HEK293 (cell line): ENCODE measurements around the gene PRKCD.

Experiments used
- CTCF ChIA-PET: fragments of 350-600 bp; formaldehyde crosslinking; extraction: SDS; loops from one replicate; lab custom pipeline; 2021; ENCODE audit warnings: antibody characterized with exemption; lab: Yijun Ruan, JAX
- POLR2A ChIA-PET: fragments of 300-600 bp; formaldehyde crosslinking; extraction: SDS; loops from one replicate; lab custom pipeline; 2020; ENCODE audit warnings: antibody characterized with exemption, inconsistent platforms; lab: Yijun Ruan, JAX
- H3K27ac ChIP-seq: fragments of 200-500 bp; sonication (Bioruptor generic); 2 replicates; pipeline ENCODE4 v1.5.1; 2014; ENCODE audit warnings: low read depth, low read length, control low read depth, inconsistent platforms; ENCODE audit errors: extremely low read depth
- H3K36me3 ChIP-seq, 2 experiments: fragments of 200-500 bp in 1 of 2; sonication (Bioruptor generic) in 1 of 2; 1 replicate in 1 of 2; 2 replicates in 1 of 2; pipeline ENCODE4 v1.5.1; 2014 to 2017; ENCODE audit warnings: inconsistent platforms in 2 of 2, low read length in 2 of 2; ENCODE audit not compliant: control insufficient read depth in 2 of 2, insufficient read depth in 1 of 2
- H3K4me1 ChIP-seq: fragments of 200-500 bp; sonication (Bioruptor generic); 2 replicates; pipeline ENCODE4 v1.5.1; 2014; ENCODE audit warnings: mild to moderate bottlenecking, low read length, inconsistent platforms; ENCODE audit not compliant: control insufficient read depth, insufficient read depth
- H3K4me3 ChIP-seq: 2 replicates; pipeline ENCODE4 v1.5.1; 2011; ENCODE audit warnings: low read depth, mild to moderate bottlenecking, control low read depth, low read length, moderate library complexity
- H3K9me3 ChIP-seq: fragments of 200-500 bp; sonication (Bioruptor generic); 2 replicates; pipeline ENCODE4 v1.5.1; 2014; ENCODE audit warnings: low read depth, low read length, inconsistent platforms; ENCODE audit not compliant: control insufficient read depth, insufficient read depth
- GFI1B ChIP-seq: fragments of 450-650 bp; formaldehyde crosslinking; IDR thresholded peaks from 2 replicates; pipeline ENCODE4 v1.5.1; 2016; ENCODE audit warnings: missing biosample characterization, missing genetic modification characterization
- GLI4 ChIP-seq: fragments of 450-650 bp; formaldehyde crosslinking; IDR thresholded peaks from 2 replicates; pipeline ENCODE4 v1.5.1; 2016; ENCODE audit warnings: missing biosample characterization, missing genetic modification characterization
- GLIS1 ChIP-seq: fragments of 450-650 bp; formaldehyde crosslinking; IDR thresholded peaks from 2 replicates; pipeline ENCODE4 v1.5.1; 2016; ENCODE audit warnings: missing biosample characterization, missing genetic modification characterization
- ZBTB8A ChIP-seq: fragments of 450-650 bp; formaldehyde crosslinking; IDR thresholded peaks from 2 replicates; pipeline ENCODE4 v1.5.1; 2016; ENCODE audit warnings: missing biosample characterization, missing genetic modification characterization
- ZEB2 ChIP-seq: fragments of 450-650 bp; formaldehyde crosslinking; IDR thresholded peaks from 2 replicates; pipeline ENCODE4 v1.5.1; 2016; ENCODE audit warnings: missing biosample characterization, missing genetic modification characterization
- ZNF155 ChIP-seq: fragments of 450-650 bp; formaldehyde crosslinking; IDR thresholded peaks from 2 replicates; pipeline ENCODE4 v1.5.1; 2016; ENCODE audit warnings: missing biosample characterization, missing genetic modification characterization
- ZNF175 ChIP-seq: fragments of 450-650 bp; formaldehyde crosslinking; IDR thresholded peaks from 2 replicates; pipeline ENCODE4 v1.5.1; 2016; ENCODE audit warnings: missing biosample characterization, missing genetic modification characterization
- ZNF211 ChIP-seq: fragments of 450-650 bp; formaldehyde crosslinking; IDR thresholded peaks from 2 replicates; pipeline ENCODE4 v1.5.1; 2016; ENCODE audit warnings: low read depth, missing biosample characterization, missing genetic modification characterization
- ZNF37A ChIP-seq: fragments of 450-650 bp; IDR thresholded peaks from 2 replicates; pipeline ENCODE4 v1.5.1; 2018; ENCODE audit warnings: missing biosample characterization, missing genetic modification characterization
- ZNF473 ChIP-seq: fragments of 450-650 bp; formaldehyde crosslinking; IDR thresholded peaks from 2 replicates; pipeline ENCODE4 v1.5.1; 2017; ENCODE audit warnings: missing biosample characterization, missing genetic modification characterization
- ZNF521 ChIP-seq: fragments of 450-650 bp; formaldehyde crosslinking; IDR thresholded peaks from 2 replicates; pipeline ENCODE4 v1.5.1; 2017; ENCODE audit warnings: missing biosample characterization, mild to moderate bottlenecking, missing genetic modification characterization
- ZNF677 ChIP-seq: fragments of 450-650 bp; IDR thresholded peaks from 2 replicates; pipeline ENCODE4 v1.5.0; 2018; ENCODE audit warnings: missing biosample characterization, mild to moderate bottlenecking, missing genetic modification characterization, moderate library complexity
- ZSCAN16 ChIP-seq: fragments of 450-650 bp; formaldehyde crosslinking; IDR thresholded peaks from 2 replicates; pipeline ENCODE4 v1.5.1; 2016; ENCODE audit warnings: missing biosample characterization, missing genetic modification characterization
- TF ChIP-seq, protein P1 (sequence below): fragments of 450-650 bp; formaldehyde crosslinking; IDR thresholded peaks from 2 replicates; pipeline ENCODE4 v1.5.1; 2016; ENCODE audit warnings: missing biosample characterization, missing genetic modification characterization, borderline replicate concordance
- TF ChIP-seq, protein P2 (sequence below): sonication (generic); formaldehyde crosslinking; IDR thresholded peaks from 2 replicates; pipeline ENCODE4 v1.8.1; 2022; ENCODE audit warnings: mild to moderate bottlenecking, moderate library complexity, missing genetic modification reagents
- TF ChIP-seq, protein P3 (sequence below): fragments of 450-650 bp; formaldehyde crosslinking; IDR thresholded peaks from 2 replicates; pipeline ENCODE4 v1.5.1; 2016; ENCODE audit warnings: missing biosample characterization, missing genetic modification characterization
- TF ChIP-seq, protein P4 (sequence below): fragments of 450-650 bp; IDR thresholded peaks from 2 replicates; pipeline ENCODE4 v1.5.1; 2018; ENCODE audit warnings: missing biosample characterization, missing genetic modification characterization
- TF ChIP-seq, protein P5 (sequence below): fragments of 450-650 bp; formaldehyde crosslinking; IDR thresholded peaks from 2 replicates; pipeline ENCODE4 v1.5.1; 2016; ENCODE audit warnings: missing biosample characterization, missing genetic modification characterization, borderline replicate concordance
- TF ChIP-seq, protein P6 (sequence below): IDR thresholded peaks from 2 replicates; pipeline ENCODE4 v1.6.1; 2011; ENCODE audit warnings: mild to moderate bottlenecking, low read depth, low read length, borderline replicate concordance

The PRKCD gene

DNA sequence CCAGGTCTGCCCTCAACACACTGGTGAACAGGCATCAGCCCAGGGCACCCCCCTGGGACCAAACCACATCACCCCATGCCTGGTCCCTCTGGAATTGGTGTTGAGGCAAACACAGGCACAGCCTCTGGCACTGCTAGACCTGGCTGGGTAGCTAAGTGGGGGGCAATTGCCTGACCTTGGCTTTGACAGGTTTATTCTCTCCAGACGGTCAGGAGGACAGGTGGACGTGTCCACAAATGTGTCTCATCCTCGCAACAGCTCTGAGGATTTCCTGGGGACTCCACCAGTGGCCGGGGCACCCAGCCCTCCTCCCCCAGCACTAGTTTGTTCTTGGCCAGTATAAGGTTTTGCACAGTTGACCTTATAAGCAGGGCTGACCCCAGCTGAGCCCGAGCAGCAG, 63.5 kb downstream of the PRKCD start:
- H3K4me3 ChIP-seq: no peak overlapping the region
- TF ChIP-seq GLI4 (tag by site-specific recombination) (no peak), GLIS1 (0 out of 2 replicates have a peak, but pooled peaks have one; percentile 18)
- CTCF ChIA-PET: no interaction called here
- H3K27ac ChIP-seq: no peak overlapping the region
- peaks cover 0 to 77% of the 10 kb centered on the region in 2 experiments; a peak in 2 of 3 replicates for H3K36me3 ChIP-seq
- POLR2A ChIA-PET: no interaction called here
- no peaks in the 10 kb centered on the region for H3K4me1 ChIP-seq
- H3K9me3 ChIP-seq: no peaks in the 10 kb centered on the region

DNA sequence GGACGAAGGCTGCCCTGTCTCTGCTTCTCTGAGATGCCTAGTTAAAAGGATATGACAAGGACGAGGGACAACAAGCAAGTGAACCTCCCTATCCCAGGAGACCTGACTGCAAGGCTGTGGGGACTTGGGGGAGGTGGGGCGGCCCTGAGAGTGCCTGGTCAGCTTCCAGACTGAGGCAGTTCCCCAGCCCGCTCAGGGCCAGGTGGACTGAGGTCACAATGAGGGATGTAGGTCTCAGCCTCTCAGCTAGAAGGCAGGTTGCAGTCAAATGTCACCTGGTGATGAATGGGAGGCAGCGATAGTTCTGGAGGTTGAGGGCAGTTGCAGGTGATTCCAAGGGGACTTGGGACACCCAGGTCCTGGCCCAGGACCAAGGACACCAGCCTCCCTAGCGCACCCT, 64.2 kb downstream of the PRKCD start:
- Histone ChIP-seq H3K9me3 (no peaks in the 10 kb centered on the region), H3K36me3 (peaks cover 0 to 83% of the 10 kb centered on the region in 2 experiments; a peak in 2 of 3 replicates), H3K4me3 (no peak overlapping the region), H3K4me1 (no peaks in the 10 kb centered on the region), H3K27ac (no peak overlapping the region)
- TF ChIP-seq ZNF473 (tag by site-specific recombination) (no peak), ZNF211 (tag by site-specific recombination) (no peak), ZNF37A (tag by site-specific recombination) (no peak), ZEB2 (tag by site-specific recombination) (no peak), GFI1B (no peak)
- TF ChIP-seq, protein P1, sequence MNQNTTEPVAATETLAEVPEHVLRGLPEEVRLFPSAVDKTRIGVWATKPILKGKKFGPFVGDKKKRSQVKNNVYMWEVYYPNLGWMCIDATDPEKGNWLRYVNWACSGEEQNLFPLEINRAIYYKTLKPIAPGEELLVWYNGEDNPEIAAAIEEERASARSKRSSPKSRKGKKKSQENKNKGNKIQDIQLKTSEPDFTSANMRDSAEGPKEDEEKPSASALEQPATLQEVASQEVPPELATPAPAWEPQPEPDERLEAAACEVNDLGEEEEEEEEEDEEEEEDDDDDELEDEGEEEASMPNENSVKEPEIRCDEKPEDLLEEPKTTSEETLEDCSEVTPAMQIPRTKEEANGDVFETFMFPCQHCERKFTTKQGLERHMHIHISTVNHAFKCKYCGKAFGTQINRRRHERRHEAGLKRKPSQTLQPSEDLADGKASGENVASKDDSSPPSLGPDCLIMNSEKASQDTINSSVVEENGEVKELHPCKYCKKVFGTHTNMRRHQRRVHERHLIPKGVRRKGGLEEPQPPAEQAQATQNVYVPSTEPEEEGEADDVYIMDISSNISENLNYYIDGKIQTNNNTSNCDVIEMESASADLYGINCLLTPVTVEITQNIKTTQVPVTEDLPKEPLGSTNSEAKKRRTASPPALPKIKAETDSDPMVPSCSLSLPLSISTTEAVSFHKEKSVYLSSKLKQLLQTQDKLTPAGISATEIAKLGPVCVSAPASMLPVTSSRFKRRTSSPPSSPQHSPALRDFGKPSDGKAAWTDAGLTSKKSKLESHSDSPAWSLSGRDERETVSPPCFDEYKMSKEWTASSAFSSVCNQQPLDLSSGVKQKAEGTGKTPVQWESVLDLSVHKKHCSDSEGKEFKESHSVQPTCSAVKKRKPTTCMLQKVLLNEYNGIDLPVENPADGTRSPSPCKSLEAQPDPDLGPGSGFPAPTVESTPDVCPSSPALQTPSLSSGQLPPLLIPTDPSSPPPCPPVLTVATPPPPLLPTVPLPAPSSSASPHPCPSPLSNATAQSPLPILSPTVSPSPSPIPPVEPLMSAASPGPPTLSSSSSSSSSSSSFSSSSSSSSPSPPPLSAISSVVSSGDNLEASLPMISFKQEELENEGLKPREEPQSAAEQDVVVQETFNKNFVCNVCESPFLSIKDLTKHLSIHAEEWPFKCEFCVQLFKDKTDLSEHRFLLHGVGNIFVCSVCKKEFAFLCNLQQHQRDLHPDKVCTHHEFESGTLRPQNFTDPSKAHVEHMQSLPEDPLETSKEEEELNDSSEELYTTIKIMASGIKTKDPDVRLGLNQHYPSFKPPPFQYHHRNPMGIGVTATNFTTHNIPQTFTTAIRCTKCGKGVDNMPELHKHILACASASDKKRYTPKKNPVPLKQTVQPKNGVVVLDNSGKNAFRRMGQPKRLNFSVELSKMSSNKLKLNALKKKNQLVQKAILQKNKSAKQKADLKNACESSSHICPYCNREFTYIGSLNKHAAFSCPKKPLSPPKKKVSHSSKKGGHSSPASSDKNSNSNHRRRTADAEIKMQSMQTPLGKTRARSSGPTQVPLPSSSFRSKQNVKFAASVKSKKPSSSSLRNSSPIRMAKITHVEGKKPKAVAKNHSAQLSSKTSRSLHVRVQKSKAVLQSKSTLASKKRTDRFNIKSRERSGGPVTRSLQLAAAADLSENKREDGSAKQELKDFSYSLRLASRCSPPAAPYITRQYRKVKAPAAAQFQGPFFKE (tag by site-specific recombination): no peak
- TF ChIP-seq, protein P2, sequence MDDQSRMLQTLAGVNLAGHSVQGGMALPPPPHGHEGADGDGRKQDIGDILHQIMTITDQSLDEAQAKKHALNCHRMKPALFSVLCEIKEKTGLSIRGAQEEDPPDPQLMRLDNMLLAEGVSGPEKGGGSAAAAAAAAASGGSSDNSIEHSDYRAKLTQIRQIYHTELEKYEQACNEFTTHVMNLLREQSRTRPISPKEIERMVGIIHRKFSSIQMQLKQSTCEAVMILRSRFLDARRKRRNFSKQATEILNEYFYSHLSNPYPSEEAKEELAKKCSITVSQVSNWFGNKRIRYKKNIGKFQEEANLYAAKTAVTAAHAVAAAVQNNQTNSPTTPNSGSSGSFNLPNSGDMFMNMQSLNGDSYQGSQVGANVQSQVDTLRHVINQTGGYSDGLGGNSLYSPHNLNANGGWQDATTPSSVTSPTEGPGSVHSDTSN (CRISPR knock-in tag): no peak
- TF ChIP-seq, protein P3, sequence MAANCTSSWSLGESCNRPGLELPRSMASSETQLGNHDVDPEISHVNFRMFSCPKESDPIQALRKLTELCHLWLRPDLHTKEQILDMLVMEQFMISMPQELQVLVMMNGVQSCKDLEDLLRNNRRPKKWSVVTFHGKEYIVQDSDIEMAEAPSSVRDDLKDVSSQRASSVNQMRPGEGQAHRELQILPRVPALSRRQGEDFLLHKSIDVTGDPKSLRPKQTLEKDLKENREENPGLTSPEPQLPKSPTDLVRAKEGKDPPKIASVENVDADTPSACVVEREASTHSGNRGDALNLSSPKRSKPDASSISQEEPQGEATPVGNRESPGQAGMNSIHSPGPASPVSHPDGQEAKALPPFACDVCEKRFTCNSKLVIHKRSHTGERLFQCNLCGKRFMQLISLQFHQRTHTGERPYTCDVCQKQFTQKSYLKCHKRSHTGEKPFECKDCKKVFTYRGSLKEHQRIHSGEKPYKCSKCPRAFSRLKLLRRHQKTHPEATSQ (tag by site-specific recombination): no peak
- POLR2A ChIA-PET: no interaction called here
- CTCF ChIA-PET: no interaction called here

DNA sequence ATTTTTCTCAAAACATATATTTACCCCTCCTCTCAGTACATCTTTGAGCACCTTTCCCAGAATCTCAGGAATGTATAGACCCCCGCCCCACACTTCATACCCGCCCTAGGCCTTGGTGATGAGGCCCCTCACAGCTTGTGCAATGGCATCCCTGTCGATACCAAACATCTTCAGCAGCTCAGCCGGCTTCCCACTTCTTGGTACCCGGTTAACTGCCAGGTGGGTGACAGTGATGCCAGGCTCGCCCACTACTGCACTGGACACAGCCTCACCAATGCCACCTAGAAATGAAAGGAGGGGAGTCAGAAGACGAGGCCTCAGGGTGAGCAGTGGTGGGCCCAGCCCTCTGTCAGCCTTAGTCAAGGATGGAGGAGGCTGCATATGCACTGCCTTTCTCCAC, 64.6 kb downstream of the PRKCD start:
- TF ChIP-seq ZNF175 (tag by site-specific recombination) (no peak), ZNF677 (no peak), ZBTB8A (tag by site-specific recombination) (no peak), ZNF521 (tag by site-specific recombination) (no peak), ZSCAN16 (tag by site-specific recombination) (no peak), ZNF155 (tag by site-specific recombination) (no peak)
- TF ChIP-seq, protein P4, sequence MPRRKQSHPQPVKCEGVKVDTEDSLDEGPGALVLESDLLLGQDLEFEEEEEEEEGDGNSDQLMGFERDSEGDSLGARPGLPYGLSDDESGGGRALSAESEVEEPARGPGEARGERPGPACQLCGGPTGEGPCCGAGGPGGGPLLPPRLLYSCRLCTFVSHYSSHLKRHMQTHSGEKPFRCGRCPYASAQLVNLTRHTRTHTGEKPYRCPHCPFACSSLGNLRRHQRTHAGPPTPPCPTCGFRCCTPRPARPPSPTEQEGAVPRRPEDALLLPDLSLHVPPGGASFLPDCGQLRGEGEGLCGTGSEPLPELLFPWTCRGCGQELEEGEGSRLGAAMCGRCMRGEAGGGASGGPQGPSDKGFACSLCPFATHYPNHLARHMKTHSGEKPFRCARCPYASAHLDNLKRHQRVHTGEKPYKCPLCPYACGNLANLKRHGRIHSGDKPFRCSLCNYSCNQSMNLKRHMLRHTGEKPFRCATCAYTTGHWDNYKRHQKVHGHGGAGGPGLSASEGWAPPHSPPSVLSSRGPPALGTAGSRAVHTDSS (tag by site-specific recombination): no peak
- TF ChIP-seq, protein P5, sequence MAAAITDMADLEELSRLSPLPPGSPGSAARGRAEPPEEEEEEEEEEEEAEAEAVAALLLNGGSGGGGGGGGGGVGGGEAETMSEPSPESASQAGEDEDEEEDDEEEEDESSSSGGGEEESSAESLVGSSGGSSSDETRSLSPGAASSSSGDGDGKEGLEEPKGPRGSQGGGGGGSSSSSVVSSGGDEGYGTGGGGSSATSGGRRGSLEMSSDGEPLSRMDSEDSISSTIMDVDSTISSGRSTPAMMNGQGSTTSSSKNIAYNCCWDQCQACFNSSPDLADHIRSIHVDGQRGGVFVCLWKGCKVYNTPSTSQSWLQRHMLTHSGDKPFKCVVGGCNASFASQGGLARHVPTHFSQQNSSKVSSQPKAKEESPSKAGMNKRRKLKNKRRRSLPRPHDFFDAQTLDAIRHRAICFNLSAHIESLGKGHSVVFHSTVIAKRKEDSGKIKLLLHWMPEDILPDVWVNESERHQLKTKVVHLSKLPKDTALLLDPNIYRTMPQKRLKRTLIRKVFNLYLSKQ (tag by site-specific recombination): no peak
- TF ChIP-seq, protein P6, sequence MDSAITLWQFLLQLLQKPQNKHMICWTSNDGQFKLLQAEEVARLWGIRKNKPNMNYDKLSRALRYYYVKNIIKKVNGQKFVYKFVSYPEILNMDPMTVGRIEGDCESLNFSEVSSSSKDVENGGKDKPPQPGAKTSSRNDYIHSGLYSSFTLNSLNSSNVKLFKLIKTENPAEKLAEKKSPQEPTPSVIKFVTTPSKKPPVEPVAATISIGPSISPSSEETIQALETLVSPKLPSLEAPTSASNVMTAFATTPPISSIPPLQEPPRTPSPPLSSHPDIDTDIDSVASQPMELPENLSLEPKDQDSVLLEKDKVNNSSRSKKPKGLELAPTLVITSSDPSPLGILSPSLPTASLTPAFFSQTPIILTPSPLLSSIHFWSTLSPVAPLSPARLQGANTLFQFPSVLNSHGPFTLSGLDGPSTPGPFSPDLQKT: no peak
- TF ChIP-seq, all 188 proteins: peak for 0
- Histone ChIP-seq H3K36me3 (peaks cover 0 to 88% of the 10 kb centered on the region in 2 experiments; a peak in 2 of 3 replicates), H3K4me1 (no peaks in the 10 kb centered on the region), H3K4me3 (no peak overlapping the region), H3K27ac (no peak overlapping the region), H3K9me3 (no peaks in the 10 kb centered on the region)
- CTCF ChIA-PET: no interaction called here
- POLR2A ChIA-PET: no interaction called here
